Hindlimb muscle (tissue), 1 donor: ENCODE results near the gene KRTAP27-1. TPM values are rescaled to one million over a fixed set of nuclear protein-coding genes. Genes with fewer than 3 reads are reported as not detected.

Source experiments
- polyA plus RNA-seq: library from polyadenylated mRNA; unstranded; fragments of 120-200 nt; gene quantifications from one replicate; pipeline ENCODE4 v1.2.1, GENCODE V29; 2013; ENCODE audit not compliant: insufficient read length

KRTAP27-1 gene
- polyA plus RNA-seq, 1 donor: not detected

Other genes starting within 250 kb of the KRTAP27-1 start
- not detected for gene CLDN17, start 170.9 kb downstream of the KRTAP27-1 start, polyA plus RNA-seq
- not detected for gene CLDN8, start 121.6 kb downstream of the KRTAP27-1 start, polyA plus RNA-seq
- gene KRTAP24-1, start 54.7 kb downstream of the KRTAP27-1 start, polyA plus RNA-seq: not detected
- gene KRTAP25-1, start 48.2 kb downstream of the KRTAP27-1 start, polyA plus RNA-seq: not detected
- gene KRTAP26-1, start 17.4 kb downstream of the KRTAP27-1 start, polyA plus RNA-seq: not detected
- gene KRTAP23-1, start 10.9 kb upstream of the KRTAP27-1 start, polyA plus RNA-seq: not detected
- gene KRTAP13-2, start 34.6 kb upstream of the KRTAP27-1 start, polyA plus RNA-seq: not detected
- not detected for gene KRTAP13-1, start 58.3 kb upstream of the KRTAP27-1 start, polyA plus RNA-seq
- gene KRTAP13-3, start 88.2 kb upstream of the KRTAP27-1 start, polyA plus RNA-seq: not detected
- gene KRTAP13-4, start 92.5 kb upstream of the KRTAP27-1 start, polyA plus RNA-seq: not detected
- not detected for gene KRTAP15-1, start 102.6 kb upstream of the KRTAP27-1 start, polyA plus RNA-seq
- gene KRTAP19-1, start 142.7 kb upstream of the KRTAP27-1 start, polyA plus RNA-seq: not detected
- gene KRTAP19-2, start 149.7 kb upstream of the KRTAP27-1 start, polyA plus RNA-seq: not detected
- not detected for gene KRTAP19-3, start 154.3 kb upstream of the KRTAP27-1 start, polyA plus RNA-seq
- not detected for gene KRTAP19-4, start 159.5 kb upstream of the KRTAP27-1 start, polyA plus RNA-seq
- not detected for gene KRTAP19-5, start 164.4 kb upstream of the KRTAP27-1 start, polyA plus RNA-seq
- not detected for gene KRTAP19-6, start 204.2 kb upstream of the KRTAP27-1 start, polyA plus RNA-seq
- not detected for gene KRTAP19-7, start 223.6 kb upstream of the KRTAP27-1 start, polyA plus RNA-seq